Activated CD8-positive, alpha-beta T cell treated with anti-CD3 and anti-CD28 coated beads, Interleukin-2, amount 10 ng/mL, durations not matched to agents 7 days and 5 days (primary cell): ENCODE results near the gene TM2D3. TPM values are rescaled to one million over a fixed set of nuclear protein-coding genes. Genes with fewer than 3 reads are reported as not detected.
A peak's percentile ranks its signal among the peaks of the same experiment; 100 is the strongest.
"Not testable (repeated sequence)": the region's sequence is repeated elsewhere in the genome, so short reads cannot be mapped to it uniquely, and the experiment has no call there.

Experiments
- ATAC-seq: fragments of 150-1000 bp; cut with Tn5 transposase; one replicate; pipeline ENCODE4 v1.10.0; 2021; ENCODE audit warnings: moderate library complexity
- CTCF ChIA-PET: fragments of 350-600 bp; sonication (Branson Sonifier 250); formaldehyde crosslinking; loops from one replicate; lab custom pipeline; 2021; ENCODE audit warnings: antibody characterized with exemption; lab: Charles Lee
- POLR2A ChIA-PET: fragments of 350-600 bp; sonication (Branson Sonifier 250); formaldehyde crosslinking; loops from one replicate; lab custom pipeline; 2021; ENCODE audit warnings: antibody characterized with exemption; lab: Charles Lee
- DNase-seq: peaks from one replicate; pipeline ENCODE4 v3.0.0-alpha.2; 2020
- H3K27ac Mint-ChIP-seq: one replicate; pipeline ENCODE4 v1.8.0; 2021; ENCODE audit warnings: mild to moderate bottlenecking, mixed read lengths
- H3K27me3 Mint-ChIP-seq: one replicate; pipeline ENCODE4 v1.8.0; 2021; ENCODE audit warnings: low read depth, mixed read lengths
- H3K36me3 Mint-ChIP-seq: one replicate; pipeline ENCODE4 v1.8.0; 2021; ENCODE audit warnings: low read depth, mixed read lengths
- H3K4me1 Mint-ChIP-seq: one replicate; pipeline ENCODE4 v1.8.0; 2021; ENCODE audit warnings: low read depth, mixed read lengths
- H3K4me3 Mint-ChIP-seq: one replicate; pipeline ENCODE4 v1.8.0; 2021; ENCODE audit warnings: mild to moderate bottlenecking, mixed read lengths
- H3K9me3 Mint-ChIP-seq: one replicate; pipeline ENCODE4 v1.8.0; 2022; ENCODE audit warnings: mixed read lengths; ENCODE audit not compliant: insufficient read depth
- total RNA-seq, 2 experiments: library from RNA; stranded (reverse); gene quantifications; one replicate each; pipeline ENCODE4 v1.2.3, GENCODE V29; 2021

Gene TM2D3
- total RNA-seq, 2 experiments from 2014 or later: 36.8 to 38.8 TPM

GRCh38 chr15:101641129-101641764 is 10.9 kb downstream of the TM2D3 start:
- peak; percentile 86 for DNase-seq
- H3K9me3 Mint-ChIP-seq: no peaks in the 10 kb centered on the region
- H3K27me3 Mint-ChIP-seq: no peaks in the 10 kb centered on the region
- ChIA-PET CTCF (interaction anchor here (0.6 to 8.3 kb wide), 42 partner anchors 8 to 724 kb away, joined by 3 to 202 read pairs (median 4); partner anchors contain the start of genes CHSY1, SNRPA1 and TM2D3), POLR2A (interaction anchor here (1.0 to 2.9 kb wide), 3 partner anchors 11 to 346 kb away, joined by 3 to 13 read pairs (median 3); partner anchors contain the start of gene SNRPA1)
- H3K27ac Mint-ChIP-seq: peak overlapping the region; percentile 78
- H3K4me1 Mint-ChIP-seq: peaks cover 17% of the 10 kb centered on the region
- H3K36me3 Mint-ChIP-seq: peaks cover 55% of the 10 kb centered on the region
- no peak overlapping the region for H3K4me3 Mint-ChIP-seq
- peak; percentile 69 for ATAC-seq

DNA sequence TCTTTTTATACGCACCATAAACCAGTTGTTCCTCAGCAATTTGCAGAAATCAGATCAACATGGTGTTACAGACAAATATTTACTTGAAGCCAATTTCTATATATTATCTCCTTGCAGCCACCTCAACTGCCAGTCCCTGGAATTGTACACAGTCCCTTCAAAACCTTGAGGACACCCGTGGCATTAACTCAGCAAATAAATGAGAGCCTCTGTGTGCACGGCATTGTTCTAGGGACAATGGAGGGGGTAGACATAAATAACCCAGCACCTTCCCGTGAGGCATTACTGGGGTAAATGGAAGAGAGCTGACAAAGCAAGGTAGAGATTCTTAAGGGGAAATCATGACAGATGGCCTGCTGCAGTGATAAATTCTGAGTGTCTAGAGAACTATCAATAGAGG is 12.5 kb downstream of the TM2D3 start:
- ChIA-PET POLR2A (interaction anchor here (2.9 kb wide), 1 partner anchor 345 kb away, joined by 13 read pairs; the partner anchor contains the start of gene SNRPA1), CTCF (interaction anchor here (1.3 to 8.3 kb wide), 8 partner anchors 17 to 396 kb away, joined by 3 to 202 read pairs (median 14); partner anchors contain the start of gene SNRPA1)
- DNase-seq: no peak
- H3K4me3 Mint-ChIP-seq: no peak overlapping the region
- H3K4me1 Mint-ChIP-seq: peaks cover 17% of the 10 kb centered on the region
- H3K9me3 Mint-ChIP-seq: no peaks in the 10 kb centered on the region
- peaks cover 40% of the 10 kb centered on the region for H3K36me3 Mint-ChIP-seq
- H3K27me3 Mint-ChIP-seq: no peaks in the 10 kb centered on the region
- ATAC-seq: no peak
- no peak overlapping the region for H3K27ac Mint-ChIP-seq

DNA sequence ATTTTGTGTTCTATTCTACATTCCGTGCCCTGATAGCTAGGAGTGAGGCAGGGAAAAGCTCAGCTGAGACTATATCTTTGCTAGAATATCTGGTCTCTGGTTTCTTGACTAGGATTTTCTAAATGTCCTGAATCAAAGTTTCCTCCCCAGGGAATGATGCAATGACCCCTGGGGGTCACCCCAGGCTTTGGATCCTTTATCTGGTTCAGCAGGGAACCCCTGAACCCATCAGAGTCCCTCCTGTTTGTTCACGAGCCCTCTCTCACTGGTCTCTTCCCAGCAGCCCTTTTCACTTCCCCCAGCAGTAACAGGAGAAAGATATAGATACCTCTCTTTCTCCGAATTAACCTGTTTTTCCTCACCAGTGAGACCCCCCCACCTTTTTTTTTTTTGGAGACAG is 14.3 kb downstream of the TM2D3 start:
- Mint-ChIP-seq H3K27me3 (no peaks in the 10 kb centered on the region), H3K4me1 (peaks cover 17% of the 10 kb centered on the region), H3K9me3 (no peaks in the 10 kb centered on the region), H3K27ac (no peak overlapping the region), H3K4me3 (no peak overlapping the region), H3K36me3 (peaks cover 35% of the 10 kb centered on the region)
- ChIA-PET POLR2A (no interaction called here), CTCF (interaction anchor here (1.8 to 8.3 kb wide), 2 partner anchors 12 to 343 kb away, joined by 5 to 202 read pairs; partner anchors contain the start of gene SNRPA1)
- DNase-seq (no peak), ATAC-seq (no peak)

GRCh38 chr15:101637516-101637915 is 14.7 kb downstream of the TM2D3 start:
- no peaks in the 10 kb centered on the region for H3K9me3 Mint-ChIP-seq
- H3K27me3 Mint-ChIP-seq: no peaks in the 10 kb centered on the region
- peaks cover 16% of the 10 kb centered on the region for H3K4me1 Mint-ChIP-seq
- H3K36me3 Mint-ChIP-seq: peaks cover 32% of the 10 kb centered on the region
- no peak overlapping the region for H3K4me3 Mint-ChIP-seq
- H3K27ac Mint-ChIP-seq: no peak overlapping the region
- ChIA-PET CTCF (interaction anchor here (1.8 to 8.3 kb wide), 2 partner anchors 12 to 343 kb away, joined by 5 to 202 read pairs; partner anchors contain the start of gene SNRPA1), POLR2A (interaction anchor here (1.3 kb wide), 1 partner anchor 11 kb away, joined by 3 read pairs; no protein-coding TSS in a partner anchor)
- no peak for ATAC-seq
- DNase-seq: no peak

GRCh38 chr15:101637038-101637437 is 15.1 kb downstream of the TM2D3 start:
- no peak overlapping the region for H3K4me3 Mint-ChIP-seq
- ChIA-PET POLR2A (interaction anchor here (1.3 kb wide), 1 partner anchor 12 kb away, joined by 3 read pairs; no protein-coding TSS in a partner anchor), CTCF (interaction anchor here (1.3 to 8.3 kb wide), 3 partner anchors 13 to 342 kb away, joined by 3 to 202 read pairs (median 5); partner anchors contain the start of gene SNRPA1)
- peaks cover 11% of the 10 kb centered on the region for H3K4me1 Mint-ChIP-seq
- peaks cover 27% of the 10 kb centered on the region for H3K36me3 Mint-ChIP-seq
- no peaks in the 10 kb centered on the region for H3K9me3 Mint-ChIP-seq
- DNase-seq (no peak), ATAC-seq (no peak)
- H3K27ac Mint-ChIP-seq: no peak overlapping the region
- no peaks in the 10 kb centered on the region for H3K27me3 Mint-ChIP-seq

GRCh38 chr15:101635944-101636727 is 16.0 kb downstream of the TM2D3 start:
- ATAC-seq (no peak), DNase-seq (no peak)
- CTCF ChIA-PET: interaction anchor here (1.3 to 8.3 kb wide), 3 partner anchors 317 to 341 kb away, joined by 3 to 202 read pairs (median 3); partner anchors contain the start of gene SNRPA1
- Mint-ChIP-seq H3K4me3 (no peak overlapping the region), H3K4me1 (peaks cover 5% of the 10 kb centered on the region), H3K36me3 (peaks cover 25% of the 10 kb centered on the region), H3K27me3 (no peaks in the 10 kb centered on the region), H3K9me3 (no peaks in the 10 kb centered on the region), H3K27ac (no peak overlapping the region)
- POLR2A ChIA-PET: interaction anchor here (0.6 to 1.3 kb wide), 3 partner anchors 9 to 341 kb away, joined by 3 to 5 read pairs (median 3); partner anchors contain the start of gene SNRPA1

DNA sequence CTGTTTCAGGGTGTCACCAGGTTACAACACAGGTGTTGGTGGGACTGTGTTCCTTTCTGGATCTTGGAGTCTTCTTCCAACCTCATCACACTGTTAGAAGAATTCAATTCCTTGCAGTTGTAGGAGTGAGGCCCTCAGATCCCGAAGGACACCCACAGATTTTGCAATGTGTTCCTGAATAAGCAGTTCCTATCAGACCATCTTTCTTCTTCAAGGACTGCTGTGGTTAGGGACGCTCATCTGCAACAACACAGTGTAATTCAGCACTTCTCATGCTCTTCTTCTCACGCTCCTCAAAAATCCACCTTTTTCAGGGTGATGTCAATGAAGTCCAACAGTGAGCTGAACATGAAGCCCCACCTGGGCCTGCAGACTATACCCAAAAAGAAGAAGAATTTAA is 18.8 kb downstream of the TM2D3 start:
- Mint-ChIP-seq H3K9me3 (no peaks in the 10 kb centered on the region), H3K4me1 (no peaks in the 10 kb centered on the region), H3K4me3 (no peak overlapping the region), H3K27me3 (no peaks in the 10 kb centered on the region), H3K36me3 (peaks cover 4% of the 10 kb centered on the region), H3K27ac (no peak overlapping the region)
- POLR2A ChIA-PET: no interaction called here
- ATAC-seq (no peak), DNase-seq (no peak)
- CTCF ChIA-PET: no interaction called here

DNA sequence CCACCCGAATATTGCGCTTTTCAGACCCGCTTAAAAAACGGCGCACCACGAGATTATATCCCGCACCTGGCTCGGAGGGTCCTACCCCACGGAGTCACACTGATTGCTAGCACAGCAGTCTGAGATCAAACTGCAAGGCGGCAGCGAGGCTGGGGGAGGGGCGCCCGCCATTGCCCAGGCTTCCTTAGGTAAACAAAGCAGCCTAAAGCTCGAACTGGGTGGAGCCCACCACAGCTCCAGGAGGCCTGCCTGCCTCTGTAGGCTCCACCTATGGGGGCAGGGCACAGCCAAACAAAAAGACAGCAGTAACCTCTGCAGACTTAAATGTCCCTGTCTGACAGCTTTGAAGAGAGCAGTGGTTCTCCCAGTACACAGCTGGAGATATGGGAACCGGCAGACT is 25.5 kb downstream of the TM2D3 start:
- H3K4me3 Mint-ChIP-seq, H3K27ac Mint-ChIP-seq, H3K9me3 Mint-ChIP-seq, CTCF ChIA-PET, POLR2A ChIA-PET, H3K27me3 Mint-ChIP-seq, ATAC-seq, DNase-seq: not testable (repeated sequence)
- peaks cover 20% of the 10 kb centered on the region for H3K36me3 Mint-ChIP-seq
- peaks cover 11% of the 10 kb centered on the region for H3K4me1 Mint-ChIP-seq

DNA sequence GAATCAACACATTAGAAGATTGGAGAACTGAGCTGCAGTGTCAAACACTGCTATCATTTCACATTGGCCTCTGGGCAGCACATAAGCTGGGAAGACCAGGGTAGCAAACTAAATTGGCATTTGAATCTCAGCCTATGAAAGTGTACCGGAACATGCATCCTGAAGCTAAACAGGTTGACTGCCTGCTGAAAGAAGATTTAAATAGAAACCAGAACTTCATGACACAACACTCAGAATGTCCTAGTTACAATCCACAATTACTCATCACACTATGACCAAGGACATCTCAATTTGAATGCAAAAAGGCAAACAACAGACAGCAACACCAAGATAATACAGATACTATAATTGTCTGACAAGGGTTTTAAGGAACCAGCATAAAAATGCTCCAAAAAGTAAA is 26.2 kb downstream of the TM2D3 start:
- DNase-seq (no peak), ATAC-seq (no peak)
- Mint-ChIP-seq H3K4me1 (peaks cover 13% of the 10 kb centered on the region), H3K9me3 (peaks cover 3% of the 10 kb centered on the region), H3K27ac (no peak overlapping the region), H3K4me3 (no peak overlapping the region), H3K36me3 (peaks cover 20% of the 10 kb centered on the region), H3K27me3 (no peaks in the 10 kb centered on the region)
- ChIA-PET CTCF (no interaction called here), POLR2A (no interaction called here)

DNA sequence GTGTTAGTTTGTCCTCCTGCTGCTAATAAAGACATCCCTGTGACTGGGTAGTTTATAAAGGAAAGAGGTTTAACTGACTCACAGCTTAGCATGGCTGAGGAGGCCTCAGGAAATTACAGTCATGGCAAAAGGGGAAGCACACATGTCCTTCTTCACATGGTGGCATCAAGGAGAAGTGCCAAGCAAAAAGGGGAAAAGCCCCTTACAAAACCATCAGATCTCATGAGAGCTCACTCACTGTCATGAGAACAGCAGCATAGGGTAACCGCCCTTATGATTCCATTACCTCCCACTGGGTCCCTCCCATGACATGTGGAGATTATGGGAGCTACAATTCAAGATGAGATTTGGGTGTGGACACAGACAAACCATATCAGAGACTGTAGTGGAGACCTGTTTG is 27.0 kb downstream of the TM2D3 start:
- DNase-seq (no peak), ATAC-seq (no peak)
- Mint-ChIP-seq H3K36me3 (peaks cover 20% of the 10 kb centered on the region), H3K27me3 (no peaks in the 10 kb centered on the region), H3K27ac (no peak overlapping the region), H3K4me3 (no peak overlapping the region), H3K4me1 (peaks cover 15% of the 10 kb centered on the region), H3K9me3 (peaks cover 3% of the 10 kb centered on the region)
- ChIA-PET CTCF (interaction anchor here (0.7 to 1.0 kb wide), 2 partner anchors 16 to 337 kb away, joined by 3 to 4 read pairs; no protein-coding TSS in a partner anchor), POLR2A (no interaction called here)
